Activated CD8-positive, alpha-beta memory T cell treated with anti-CD3 and anti-CD28 coated beads for 4 hours (primary cell): ENCODE measurements around the gene EFCAB9.
A peak's percentile ranks its signal among the peaks of the same experiment; 100 is the strongest.

Experiments
- DNase-seq, 2 donors: peaks; one replicate each; pipeline ENCODE4 v3.0.0-alpha.2; 2020; ENCODE audit warnings: low read depth in 2 of 2

Gene EFCAB9

DNA sequence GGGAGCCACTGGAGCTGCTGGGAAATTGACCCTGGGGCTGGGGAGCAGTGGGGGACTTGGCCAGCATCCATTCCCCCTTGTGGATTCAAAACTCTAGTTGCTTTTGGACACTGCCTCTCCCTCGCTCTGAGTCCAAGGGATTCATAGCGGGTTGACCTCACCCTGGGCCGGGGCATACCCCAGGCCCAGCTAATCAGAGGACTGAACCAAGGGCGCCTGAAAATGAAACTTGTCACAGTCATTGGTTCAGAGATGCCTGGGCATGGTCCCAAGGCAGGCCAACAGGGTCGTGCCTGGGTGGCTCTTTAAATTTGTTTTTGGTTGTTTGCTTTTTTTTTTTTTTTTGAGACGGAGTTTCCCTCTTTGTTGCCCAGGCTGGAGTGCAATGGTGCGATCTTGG, 28.5 kb upstream of the EFCAB9 start:
- no peak for DNase-seq

DNA sequence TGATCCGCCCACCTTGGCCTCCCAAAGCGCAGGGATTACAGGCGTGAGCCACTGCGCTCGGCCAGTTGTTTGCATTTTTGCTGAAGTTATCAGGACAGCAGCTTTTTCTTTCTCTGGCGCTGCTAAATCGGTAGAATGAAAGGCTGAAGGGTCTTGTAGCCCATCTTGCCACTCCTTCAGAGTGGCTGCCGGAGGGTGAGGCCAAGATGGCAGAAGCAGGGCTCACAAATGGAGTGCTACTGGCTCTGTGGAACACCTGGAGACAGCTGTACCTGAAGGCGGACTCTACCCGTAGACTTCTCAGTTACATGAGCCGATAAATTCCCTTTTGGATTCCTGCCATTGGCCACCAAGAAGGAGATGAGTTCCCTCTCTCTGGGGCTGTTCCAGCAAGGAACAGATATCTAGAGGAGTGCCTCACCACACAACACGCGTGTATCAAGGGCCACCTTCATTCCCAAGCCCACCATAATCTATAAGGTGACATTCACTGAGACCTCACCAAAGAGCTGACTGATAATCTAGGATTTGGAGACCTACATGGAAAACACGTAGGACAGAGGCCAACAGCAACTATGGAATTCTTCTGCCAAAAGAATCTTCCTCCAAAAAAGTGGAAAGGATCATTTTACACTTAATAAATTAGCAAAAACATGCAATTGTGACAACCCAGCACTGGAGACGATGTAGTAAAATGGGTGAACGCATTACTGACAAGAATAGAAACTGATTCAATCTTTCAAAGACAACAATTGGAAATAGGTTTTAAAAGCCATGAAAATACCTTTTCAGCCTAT, 27.7 kb upstream of the EFCAB9 start:
- DNase-seq, result no peak

DNA sequence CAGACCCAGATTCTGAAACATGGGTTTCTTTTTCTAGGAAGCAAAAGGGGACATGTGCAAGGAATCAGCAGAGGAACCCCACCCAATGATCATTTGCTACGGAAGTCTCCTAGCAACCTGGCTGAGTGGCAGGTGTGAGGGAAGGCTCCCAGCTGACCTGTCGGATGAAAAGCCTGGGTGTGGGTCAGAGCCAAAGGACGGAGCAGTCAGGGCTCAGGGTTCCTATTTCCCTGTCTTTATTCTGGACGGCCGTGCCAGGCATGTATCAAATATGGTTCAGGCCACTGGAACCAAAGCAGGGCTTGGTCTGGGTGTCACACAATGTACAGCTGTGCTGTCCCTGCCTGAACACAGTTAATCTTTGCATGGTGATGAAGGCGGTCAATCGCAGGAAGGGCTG, 26.1 kb upstream of the EFCAB9 start:
- no peak for DNase-seq

DNA sequence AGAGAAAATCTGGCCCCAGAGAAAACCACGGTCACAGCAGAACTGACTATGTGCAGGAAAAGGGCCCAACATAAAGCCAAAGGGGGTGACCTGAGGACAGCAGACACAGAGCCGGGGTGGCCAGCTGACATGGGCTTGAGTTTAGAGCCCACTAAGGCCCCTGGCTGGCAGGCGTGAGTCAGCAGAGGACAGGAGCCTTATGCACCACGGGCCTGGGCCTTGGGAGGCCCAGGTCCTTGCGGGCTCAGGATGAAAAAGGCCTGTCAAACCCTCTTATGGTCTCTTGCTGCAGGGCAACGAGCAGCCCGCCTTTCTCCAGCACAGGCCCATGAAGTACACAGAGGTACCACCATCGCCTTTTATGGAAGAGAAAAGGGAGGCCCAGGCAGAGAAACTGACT, 25.7 kb upstream of the EFCAB9 start:
- DNase-seq, result no peak

DNA sequence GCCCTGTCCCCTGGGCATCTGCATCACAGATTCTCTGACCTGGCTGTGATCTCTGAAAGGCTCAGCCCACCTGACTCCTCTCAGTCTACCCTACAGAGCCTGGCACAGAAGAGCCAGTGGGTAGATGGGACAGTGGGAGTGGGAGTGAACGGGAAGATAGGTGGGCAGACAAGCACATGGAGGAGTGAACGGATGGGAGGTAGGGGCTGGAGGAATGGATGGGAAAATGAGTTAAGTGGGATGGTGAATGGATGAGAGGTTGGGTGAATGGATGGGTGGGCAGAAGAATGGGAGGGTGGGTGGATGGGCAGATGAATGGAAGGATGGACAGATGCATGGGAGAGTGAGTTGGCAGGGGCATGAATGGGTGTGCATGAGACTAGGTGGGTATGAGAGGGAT, 24.8 kb upstream of the EFCAB9 start:
- no peak for DNase-seq

DNA sequence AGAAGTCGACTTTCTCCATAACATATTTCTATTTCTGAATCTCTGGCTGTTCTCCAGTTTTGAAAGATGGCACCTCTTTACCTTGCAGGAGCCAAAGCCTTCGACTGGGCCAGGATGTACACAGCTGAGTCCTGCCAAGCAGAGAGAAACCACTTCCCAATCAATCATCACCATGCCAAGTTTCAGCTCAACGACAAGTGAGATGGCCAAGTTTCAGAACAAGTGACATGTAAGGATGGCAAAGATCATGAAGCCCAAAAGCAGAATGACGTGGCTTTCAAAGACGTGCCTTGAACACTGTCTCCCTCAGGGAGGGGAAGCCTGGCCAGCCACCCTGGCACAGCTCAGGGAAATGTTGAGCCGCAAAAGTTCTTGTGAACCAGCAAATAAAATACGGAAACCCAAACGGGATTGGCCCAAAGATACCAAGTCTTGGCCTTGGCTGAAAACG, 23.7 kb upstream of the EFCAB9 start:
- no peak for DNase-seq

DNA sequence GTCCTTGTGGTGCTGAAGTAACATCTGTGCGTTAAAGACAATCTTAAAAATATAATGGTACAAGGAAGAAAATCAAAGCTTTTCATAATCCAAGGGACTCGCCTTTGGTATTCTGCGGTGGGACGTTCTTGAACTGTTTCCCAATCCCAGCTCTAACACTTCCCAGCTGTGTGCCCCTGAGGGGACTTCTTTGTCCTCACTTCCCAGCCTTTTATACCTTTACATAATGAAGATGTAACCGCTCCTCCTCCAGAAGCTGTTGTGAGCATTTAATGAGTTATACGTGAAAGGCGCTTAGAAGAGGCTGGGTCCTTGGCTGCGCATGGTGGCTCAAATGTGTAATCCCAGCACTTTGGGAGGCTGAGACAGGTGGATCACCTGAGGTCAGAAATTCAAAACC, 22.9 kb upstream of the EFCAB9 start:
- no peak for DNase-seq

DNA sequence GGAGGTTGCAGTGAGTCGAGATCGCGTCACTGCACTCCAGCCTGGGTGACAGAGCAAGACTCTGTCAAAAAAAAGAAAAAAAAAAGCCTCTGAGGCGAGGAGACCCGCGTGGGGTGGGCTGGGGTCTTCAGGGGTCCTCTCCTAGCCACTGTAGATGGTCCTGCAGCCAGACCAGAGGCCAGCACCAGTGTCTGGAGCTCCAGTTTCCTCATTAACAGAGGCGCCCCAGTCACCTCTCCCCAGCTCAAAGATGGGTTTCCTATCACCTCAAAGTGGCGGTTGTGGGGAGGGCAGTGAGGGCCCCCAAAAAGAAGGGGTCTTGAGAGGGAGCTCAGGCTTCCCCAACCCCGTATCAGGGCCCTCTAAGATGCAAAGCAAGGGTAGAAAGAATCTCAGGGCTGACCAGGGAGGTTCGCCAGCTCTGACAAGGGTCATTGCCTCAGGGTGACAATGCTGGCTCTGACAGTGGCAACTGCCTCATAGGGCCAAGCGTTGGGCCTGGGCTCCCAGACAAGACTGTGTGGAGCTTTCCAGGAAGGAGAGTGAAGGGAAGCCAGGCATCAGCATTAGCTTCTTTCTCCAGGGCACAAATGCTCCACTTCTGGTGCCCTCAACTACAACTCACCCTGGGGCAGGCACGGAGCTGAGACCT, 20.9 kb upstream of the EFCAB9 start:
- no peak for DNase-seq

DNA sequence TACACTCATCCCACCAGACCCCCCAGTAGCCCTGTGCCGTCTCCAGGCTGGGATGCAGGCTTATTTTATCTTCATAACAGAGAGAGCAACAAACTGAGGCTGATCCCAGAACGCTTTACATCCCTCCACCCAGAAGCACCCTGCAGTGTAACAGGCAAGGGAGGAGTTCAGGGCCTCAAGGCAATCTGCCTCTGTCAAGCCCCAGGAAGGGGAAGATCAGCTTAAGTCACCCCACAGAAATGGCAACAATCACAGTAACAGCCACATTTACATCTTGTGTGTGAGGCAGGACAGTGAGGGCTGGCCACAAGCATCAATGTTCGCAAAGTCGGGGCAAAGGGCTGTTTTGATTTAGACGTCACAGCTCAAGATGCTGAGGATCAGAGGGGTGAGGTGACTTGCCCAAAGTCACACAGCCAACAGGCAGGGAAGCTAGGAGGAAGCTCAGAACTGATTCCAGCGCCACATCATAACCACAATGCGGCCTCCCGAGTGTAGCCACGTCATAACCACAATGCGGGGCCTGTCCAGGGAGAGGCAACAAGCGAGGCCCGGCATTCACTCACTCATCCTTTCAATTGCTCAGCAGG, 20.3 kb upstream of the EFCAB9 start:
- no peak for DNase-seq

DNA sequence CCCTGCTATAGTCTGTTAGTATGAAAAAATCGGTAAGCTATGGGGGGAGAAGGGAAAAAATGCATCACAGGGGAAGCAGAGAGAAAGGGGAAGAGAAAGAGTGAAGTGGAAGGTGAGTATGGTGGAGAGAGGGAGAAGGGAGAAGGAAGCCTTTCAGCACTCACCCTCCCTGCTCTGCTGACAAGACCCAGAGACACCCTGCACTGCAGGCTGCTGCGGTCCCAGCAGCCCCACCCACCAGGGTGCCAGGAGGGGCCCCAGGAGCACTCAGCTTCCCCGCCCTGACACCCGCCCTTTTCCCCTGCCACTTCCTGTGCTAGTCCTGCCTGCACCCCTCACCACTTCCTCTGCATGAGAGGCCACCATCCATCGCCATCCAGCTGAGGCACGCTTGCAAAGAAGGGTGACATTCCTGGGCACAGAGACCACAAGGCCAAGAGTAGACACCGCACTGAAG, 18.7 kb upstream of the EFCAB9 start:
- peak; percentile 79 to 81 for DNase-seq

DNA sequence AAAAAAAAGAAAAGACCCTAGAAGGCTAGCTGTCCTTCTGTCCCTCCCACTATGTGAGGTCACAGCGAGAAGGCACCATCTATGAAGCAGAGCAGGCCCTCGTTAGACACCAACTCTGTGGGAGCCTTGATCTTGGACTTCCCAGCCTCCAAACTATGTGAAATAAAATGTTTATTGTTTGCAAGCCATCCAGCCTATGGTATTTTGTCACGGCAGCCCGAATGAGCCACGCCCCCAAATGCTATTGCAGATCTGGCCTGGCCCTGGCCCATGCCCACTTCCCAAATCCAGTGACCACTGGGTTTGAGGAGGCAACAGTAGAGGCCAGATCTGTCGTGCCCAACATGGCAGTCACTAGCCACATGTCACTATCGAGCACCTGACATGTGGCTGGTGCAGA, 16.8 kb upstream of the EFCAB9 start:
- DNase-seq, result no peak

DNA sequence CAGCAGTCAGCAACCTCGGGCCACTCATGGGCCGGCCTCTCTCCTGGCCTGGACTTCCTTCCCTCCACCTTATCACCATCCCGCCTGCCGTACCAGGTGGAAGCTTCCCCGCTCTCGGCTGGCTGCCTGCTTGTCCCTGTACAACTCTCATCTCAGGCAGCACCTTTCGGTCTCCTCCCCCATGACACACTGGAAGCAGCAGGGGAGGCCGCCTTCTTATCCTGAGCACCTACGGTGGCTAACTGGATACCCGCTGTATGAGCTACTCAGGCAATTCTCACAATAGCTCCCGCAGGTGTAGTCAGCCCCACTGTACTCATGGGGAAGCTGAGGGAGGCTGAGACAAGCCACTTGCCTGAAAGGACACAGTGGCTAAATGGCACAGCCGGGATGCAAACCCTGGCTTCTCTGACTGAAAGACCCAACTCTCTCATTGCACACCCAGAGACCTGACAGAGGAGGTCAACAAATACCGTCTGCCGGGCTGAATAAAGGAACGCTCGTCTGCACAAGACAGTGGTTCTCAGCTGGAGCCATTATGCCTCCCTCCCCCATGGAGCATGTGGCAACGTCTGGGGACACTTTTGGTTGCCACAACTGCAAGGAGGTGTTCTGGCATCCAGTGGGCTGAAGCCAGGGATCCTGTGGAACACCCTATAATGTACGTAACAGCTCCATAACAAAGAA, 15.5 kb upstream of the EFCAB9 start:
- no peak for DNase-seq

DNA sequence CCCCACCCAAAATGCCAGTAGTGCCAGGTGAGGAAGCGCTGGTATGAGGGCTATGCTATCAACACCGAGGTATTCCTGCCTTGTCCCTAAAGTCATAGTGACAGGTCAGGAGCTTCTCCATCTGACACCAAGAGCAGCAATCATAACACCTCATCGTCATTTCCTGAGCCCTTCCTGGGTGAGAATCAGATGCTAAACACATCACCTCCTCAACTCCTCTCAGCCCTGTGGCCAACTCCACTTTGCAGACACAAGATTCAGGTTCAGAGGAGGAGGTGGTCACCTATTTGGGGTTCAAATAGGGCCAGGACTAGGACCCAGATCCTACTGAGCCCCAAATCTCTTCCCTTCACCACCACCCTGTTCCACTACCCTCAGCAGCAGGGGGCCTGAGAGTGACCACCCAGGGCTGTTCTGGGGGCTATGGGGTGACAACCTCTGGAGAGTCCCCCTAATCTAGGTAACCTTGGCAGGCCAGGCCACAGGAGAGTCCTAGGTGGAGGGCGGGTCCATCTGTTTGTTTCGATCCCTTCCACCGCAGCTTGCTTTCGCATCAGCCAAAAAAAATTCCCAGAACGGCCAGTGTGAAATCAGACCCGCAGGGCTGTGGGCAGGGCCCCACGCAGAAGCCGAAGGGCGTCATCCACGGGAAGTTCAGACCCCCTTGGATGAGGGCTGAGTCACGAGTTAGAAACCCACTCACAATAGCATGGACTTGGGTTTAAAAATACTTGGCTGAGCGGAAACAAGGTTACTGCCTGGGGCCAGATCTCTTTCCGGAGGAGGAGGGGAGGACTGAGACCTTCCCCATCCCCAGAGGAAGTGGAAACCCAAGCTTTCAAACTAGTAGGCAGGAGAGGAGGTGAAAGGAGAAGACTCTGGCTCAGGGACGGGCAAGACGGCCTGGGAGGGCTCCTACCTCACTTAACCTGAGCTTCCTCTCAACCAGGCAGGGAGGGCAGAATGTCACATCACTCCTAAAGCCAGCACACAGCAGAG, 14.7 kb upstream of the EFCAB9 start:
- no peak for DNase-seq

DNA sequence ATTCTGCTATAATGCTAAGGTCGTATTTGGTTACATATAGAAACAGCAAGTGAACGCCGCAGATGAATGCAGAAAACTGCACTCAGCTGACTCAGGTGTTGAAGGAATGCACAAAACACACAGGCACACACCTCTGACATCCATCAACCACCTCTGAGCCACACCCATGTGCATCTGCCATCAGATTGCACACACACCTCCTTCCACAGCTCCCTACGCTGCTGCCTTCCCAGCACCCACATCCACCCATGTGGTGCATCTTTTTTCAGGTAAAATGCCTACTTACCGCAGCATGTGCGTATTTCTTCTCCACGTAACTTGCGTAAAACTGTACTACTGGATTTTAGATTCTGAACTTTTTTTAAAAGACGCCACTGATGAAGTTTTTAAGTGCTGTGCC, 13.0 kb upstream of the EFCAB9 start:
- DNase-seq, result no peak

DNA sequence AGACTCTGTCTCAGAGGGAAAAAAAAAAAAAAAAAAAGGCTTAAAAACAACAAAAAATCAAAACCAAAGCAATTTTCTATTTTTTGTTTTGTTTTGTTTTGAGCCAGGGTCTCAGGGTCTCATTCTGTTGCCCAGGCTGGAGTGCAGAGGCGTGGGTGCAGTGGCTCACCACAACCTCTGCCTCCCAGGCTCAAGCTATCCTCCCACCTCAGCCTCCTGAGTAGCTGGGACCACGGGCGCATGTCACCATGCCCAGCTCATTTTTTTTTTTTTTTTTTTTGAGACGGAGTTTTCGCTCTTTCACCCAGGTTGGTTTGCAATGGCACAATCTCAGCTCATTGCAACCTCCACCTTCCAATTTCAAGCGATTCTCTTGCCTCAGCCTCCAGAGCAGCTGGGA, 11.7 kb upstream of the EFCAB9 start:
- DNase-seq, result no peak

DNA sequence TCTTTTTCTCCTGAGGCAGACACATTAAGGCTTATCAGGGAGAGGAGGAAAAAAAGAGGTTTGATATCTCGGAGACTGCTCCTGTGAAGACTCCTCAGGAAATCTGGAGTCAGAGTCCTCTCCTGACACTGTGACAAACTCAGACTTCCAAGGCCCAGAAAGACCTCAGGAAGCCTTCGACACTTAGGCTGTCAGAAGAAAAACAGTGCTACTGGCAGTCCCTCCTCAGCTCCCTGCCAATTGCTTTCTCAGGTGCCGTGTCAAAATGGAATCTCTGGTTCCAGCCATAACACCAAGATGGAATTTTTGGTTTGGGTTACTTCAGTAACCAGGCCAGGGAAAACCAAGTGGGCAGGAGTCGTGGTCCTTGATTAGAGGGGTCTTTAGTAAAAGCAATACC, 10.1 kb upstream of the EFCAB9 start:
- no peak for DNase-seq

DNA sequence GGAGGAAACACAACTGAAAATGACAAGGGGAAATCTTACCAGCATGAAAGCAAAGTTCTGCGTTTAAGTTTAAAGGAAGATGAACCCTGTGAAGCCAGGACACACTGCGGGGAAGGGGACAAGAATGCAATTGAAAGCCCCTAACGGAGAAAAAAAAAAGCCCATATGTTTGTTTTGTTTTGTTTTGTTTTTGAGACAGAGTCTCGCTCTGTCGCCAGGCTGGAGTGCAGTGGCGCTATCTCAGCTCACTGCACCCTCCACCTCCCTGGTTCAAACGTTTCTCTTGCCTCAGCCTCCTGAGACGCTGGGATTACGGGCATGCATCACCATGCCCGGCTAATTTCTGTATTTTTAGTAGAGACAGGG, 8.9 kb upstream of the EFCAB9 start:
- no peak for DNase-seq

DNA sequence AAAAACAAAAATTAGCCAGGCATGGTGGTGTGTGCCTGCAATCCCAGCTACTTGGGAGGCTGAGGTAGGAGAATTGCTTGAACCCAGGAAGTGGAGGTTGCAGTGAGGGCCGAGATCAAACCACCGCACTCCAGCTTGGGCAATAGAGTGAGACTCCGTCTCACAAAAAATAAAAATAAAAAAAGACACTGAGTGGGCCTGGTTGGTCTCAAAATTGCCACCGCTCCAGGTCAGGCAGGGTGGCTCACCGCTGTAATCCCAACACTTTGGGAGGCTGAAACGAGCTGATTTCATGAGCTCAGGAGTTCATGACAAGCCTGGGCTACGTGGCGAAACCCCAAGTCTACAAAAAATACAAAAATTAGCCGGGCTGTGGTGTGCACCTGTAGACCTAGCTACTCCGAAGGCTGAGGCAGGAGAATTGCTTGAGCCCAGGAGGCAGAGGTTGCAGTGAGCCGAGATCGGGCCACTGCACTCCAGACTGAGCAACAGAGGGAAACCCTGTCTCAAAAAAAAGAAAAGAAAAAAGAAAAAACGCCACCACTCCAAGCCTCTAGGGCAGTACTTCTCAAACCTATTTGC, 7.8 kb upstream of the EFCAB9 start:
- DNase-seq, result no peak

DNA sequence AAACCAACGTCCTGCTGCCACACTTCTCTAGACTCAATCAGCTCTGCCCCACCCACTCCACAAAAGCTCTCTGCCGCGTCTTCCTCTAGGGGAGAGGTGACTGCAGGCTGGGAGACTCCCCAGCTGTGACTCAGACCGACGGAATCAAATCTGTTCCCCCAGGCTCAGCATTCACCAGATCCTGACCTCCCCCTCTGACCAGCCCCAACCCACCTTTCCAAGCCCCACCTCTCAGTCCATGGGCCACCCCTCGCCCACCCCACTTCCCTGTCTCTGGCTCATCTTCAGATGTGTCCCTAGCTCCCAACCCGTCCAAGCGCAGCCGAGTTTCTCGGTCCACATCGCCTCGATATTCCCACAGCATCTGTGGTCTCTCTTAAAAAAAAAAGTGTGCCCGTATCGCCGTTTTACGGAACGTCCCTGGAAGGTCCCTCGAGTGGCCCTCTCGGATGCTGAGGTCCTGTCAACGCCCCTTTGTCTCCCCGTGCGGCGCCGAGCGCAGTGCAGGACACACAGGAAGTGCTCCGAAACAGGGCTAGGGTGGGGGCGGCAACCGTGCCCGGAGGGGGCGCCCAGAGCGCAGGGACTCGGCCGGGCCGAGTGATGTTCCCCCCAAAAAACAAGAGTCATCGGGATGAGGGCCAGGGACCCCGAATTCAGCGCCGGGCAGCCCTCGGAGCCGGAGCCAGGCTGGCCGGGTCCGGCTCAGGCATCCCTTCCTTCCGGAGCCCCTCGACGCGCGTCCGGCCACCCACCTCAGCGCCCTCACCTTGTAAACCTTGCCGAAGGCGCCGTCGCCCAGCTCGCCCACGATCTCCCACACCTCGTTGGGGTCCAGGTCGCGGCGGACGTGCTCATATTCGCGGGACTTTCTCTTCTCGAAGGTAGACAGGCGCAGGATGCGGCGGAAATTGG, 6.6 kb upstream of the EFCAB9 start:
- no peak for DNase-seq
